H9 (cell line): Measurements from ENCODE around the gene MYOZ2. TPM values are rescaled to one million over a fixed set of nuclear protein-coding genes. Genes with fewer than 3 reads are reported as not detected.

Experiments
- DNase-seq: peaks from one replicate; pipeline ENCODE4 v3.0.0-alpha.2; 2017
- H2AFZ ChIP-seq: one replicate; pipeline ENCODE4 v1.6.1; 2013; ENCODE audit warnings: mild to moderate bottlenecking, low read length, control low read depth, moderate library complexity
- H2AK5ac ChIP-seq: 2 replicates; pipeline ENCODE4 v1.6.1; 2013; ENCODE audit warnings: low read length, control low read depth, mixed read lengths; ENCODE audit not compliant: insufficient read length
- H2BK120ac ChIP-seq: one replicate; pipeline ENCODE4 v1.6.1; 2013; ENCODE audit warnings: low read depth, mild to moderate bottlenecking, low read length, control low read depth, inconsistent platforms; ENCODE audit not compliant: poor library complexity, severe bottlenecking
- H2BK12ac ChIP-seq: 2 replicates; pipeline ENCODE4 v1.6.1; 2013; ENCODE audit warnings: low read length, control low read depth, mixed read lengths, low read depth; ENCODE audit not compliant: insufficient read length
- H2BK15ac ChIP-seq: 2 replicates; pipeline ENCODE4 v1.6.1; 2013; ENCODE audit warnings: low read depth, low read length, control low read depth
- H2BK20ac ChIP-seq: one replicate; pipeline ENCODE4 v1.6.1; 2013; ENCODE audit warnings: low read depth, mild to moderate bottlenecking, low read length, control low read depth, inconsistent platforms; ENCODE audit not compliant: poor library complexity, severe bottlenecking
- H2BK5ac ChIP-seq: 2 replicates; pipeline ENCODE4 v1.6.1; 2013; ENCODE audit warnings: low read length, control low read depth, mixed read lengths; ENCODE audit not compliant: insufficient read length
- H3K14ac ChIP-seq: 2 replicates; pipeline ENCODE4 v1.6.1; 2013; ENCODE audit warnings: low read length, control low read depth; ENCODE audit not compliant: insufficient read depth
- H3K18ac ChIP-seq: 2 replicates; pipeline ENCODE4 v1.6.1; 2013; ENCODE audit warnings: low read depth, mild to moderate bottlenecking, mixed read lengths, low read length, control low read depth; ENCODE audit not compliant: insufficient read length
- H3K23ac ChIP-seq: 2 replicates; pipeline ENCODE4 v1.6.1; 2013; ENCODE audit warnings: low read length, control low read depth, mixed read lengths, low read depth; ENCODE audit not compliant: insufficient read length
- H3K23me2 ChIP-seq: 2 replicates; pipeline ENCODE4 v1.6.1; 2013; ENCODE audit warnings: low read depth, mild to moderate bottlenecking, mixed read lengths, low read length, control low read depth; ENCODE audit not compliant: insufficient read length, poor library complexity, severe bottlenecking
- H3K27ac ChIP-seq: 2 replicates; pipeline ENCODE4 v1.5.1; 2013; ENCODE audit warnings: low read length, control low read depth, mixed read lengths, low read depth; ENCODE audit not compliant: insufficient read length
- H3K27me3 ChIP-seq: 2 replicates; pipeline ENCODE4 v1.6.1; 2013; ENCODE audit warnings: low read length, control low read depth, inconsistent platforms; ENCODE audit not compliant: insufficient read depth
- H3K4ac ChIP-seq: 2 replicates; pipeline ENCODE4 v1.6.1; 2013; ENCODE audit warnings: low read depth, mild to moderate bottlenecking, control low read depth, inconsistent platforms, low read length, moderate library complexity
- H3K4me1 ChIP-seq: 2 replicates; pipeline ENCODE4 v1.6.1; 2013; ENCODE audit warnings: low read length, control low read depth, inconsistent platforms; ENCODE audit not compliant: insufficient read depth
- H3K4me2 ChIP-seq: 2 replicates; pipeline ENCODE4 v1.6.1; 2013; ENCODE audit warnings: low read length, control low read depth, mixed read lengths; ENCODE audit not compliant: insufficient read length, insufficient read depth
- H3K56ac ChIP-seq: 2 replicates; pipeline ENCODE4 v1.6.1; 2013; ENCODE audit warnings: low read depth, mild to moderate bottlenecking, mixed read lengths, low read length, control low read depth; ENCODE audit not compliant: insufficient read length
- H3K79me1 ChIP-seq: 2 replicates; pipeline ENCODE4 v1.6.1; 2013; ENCODE audit warnings: low read depth, mild to moderate bottlenecking, moderate library complexity, low read length, control low read depth, inconsistent platforms; ENCODE audit not compliant: insufficient read depth, poor library complexity, severe bottlenecking
- H3K79me2 ChIP-seq: 2 replicates; pipeline ENCODE4 v1.6.1; 2013; ENCODE audit warnings: low read length, control low read depth, inconsistent platforms; ENCODE audit not compliant: insufficient read depth
- H3K9ac ChIP-seq: 2 replicates; pipeline ENCODE4 v1.6.1; 2013; ENCODE audit warnings: low read length, control low read depth, mixed read lengths; ENCODE audit not compliant: insufficient read length; ENCODE audit errors: extremely low read depth
- H3K9me3 ChIP-seq: one replicate; pipeline ENCODE4 v1.6.1; 2013; ENCODE audit warnings: low read depth, low read length, inconsistent platforms; ENCODE audit not compliant: control insufficient read depth
- H3T11ph ChIP-seq: one replicate; pipeline ENCODE4 v1.6.1; 2013; ENCODE audit warnings: mild to moderate bottlenecking, low read length, control low read depth, inconsistent platforms
- H4K20me1 ChIP-seq: one replicate; pipeline ENCODE4 v1.6.1; 2013; ENCODE audit not compliant: control insufficient read depth, insufficient read length, insufficient read depth
- H4K5ac ChIP-seq: 2 replicates; pipeline ENCODE4 v1.6.1; 2013; ENCODE audit warnings: low read depth, mild to moderate bottlenecking, mixed read lengths, low read length, control low read depth; ENCODE audit not compliant: insufficient read length
- H4K8ac ChIP-seq: replicated peaks from 2 replicates; pipeline ENCODE4 v1.6.1; 2013; ENCODE audit warnings: low read length, control low read depth, mixed read lengths, low read depth; ENCODE audit not compliant: insufficient read length
- H4K91ac ChIP-seq: 2 replicates; pipeline ENCODE4 v1.6.1; 2013; ENCODE audit warnings: low read depth, mild to moderate bottlenecking, moderate library complexity, mixed read lengths, low read length, control low read depth; ENCODE audit not compliant: insufficient read length
- H3K27ac Mint-ChIP-seq, 3 experiments: 2 replicates in 2 of 3; 3 replicates in 1 of 3; pipeline ENCODE4 v1.8.0; 2020 to 2021; ENCODE audit warnings: mixed read lengths in 3 of 3, mild to moderate bottlenecking in 1 of 3, moderate library complexity in 1 of 3
- H3K27me3 Mint-ChIP-seq: 2 replicates; pipeline ENCODE4 v1.8.0; 2021; ENCODE audit warnings: low read depth, mild to moderate bottlenecking, moderate library complexity, mixed read lengths
- H3K36me3 Mint-ChIP-seq, 3 experiments: 2 replicates in 2 of 3; 3 replicates in 1 of 3; pipeline ENCODE4 v1.8.0; 2020 to 2021; ENCODE audit warnings: low read depth in 3 of 3, mixed read lengths in 3 of 3; ENCODE audit not compliant: insufficient read depth in 1 of 3
- H3K4me1 Mint-ChIP-seq, 2 experiments: 2 replicates each; pipeline ENCODE4 v1.8.0; 2020; ENCODE audit warnings: mixed read lengths in 2 of 2
- H3K4me3 Mint-ChIP-seq, 2 experiments: 2 replicates in 1 of 2; 3 replicates in 1 of 2; pipeline ENCODE4 v1.8.0; 2020 to 2021; ENCODE audit warnings: mild to moderate bottlenecking in 2 of 2, mixed read lengths in 2 of 2, moderate library complexity in 1 of 2
- H3K9me3 Mint-ChIP-seq, 2 experiments: 2 replicates in 1 of 2; 3 replicates in 1 of 2; pipeline ENCODE4 v1.8.0; 2020; ENCODE audit warnings: mild to moderate bottlenecking in 2 of 2, mixed read lengths in 2 of 2, moderate library complexity in 1 of 2
- WGBS: extraction: QIAGEN DNeasy Blood & Tissue Kit; methylation state at CpG from one replicate; pipeline ENCODE4 v1.1.7; 2013; ENCODE audit warnings: missing lambda C conversion rate, low lambda C conversion rate, mixed read lengths; ENCODE audit not compliant: insufficient read length; ENCODE audit errors: extremely low coverage; 5-methylcytosine and 5-hydroxymethylcytosine counted together
- total RNA-seq: library from RNA; stranded (reverse); gene quantifications from 2 replicates; pipeline ENCODE4 v1.2.1, GENCODE V29; 2021
- TF ChIP-seq, protein P1 (sequence below): fragments of 200-600 bp; sonication (generic); conservative IDR thresholded peaks from 3 replicates; pipeline ENCODE4 v1.8.0; 2021; ENCODE audit warnings: antibody characterized with exemption, mild to moderate bottlenecking

MYOZ2 gene
- total RNA-seq, 1 experiment from 2014 or later = not detected

DNA sequence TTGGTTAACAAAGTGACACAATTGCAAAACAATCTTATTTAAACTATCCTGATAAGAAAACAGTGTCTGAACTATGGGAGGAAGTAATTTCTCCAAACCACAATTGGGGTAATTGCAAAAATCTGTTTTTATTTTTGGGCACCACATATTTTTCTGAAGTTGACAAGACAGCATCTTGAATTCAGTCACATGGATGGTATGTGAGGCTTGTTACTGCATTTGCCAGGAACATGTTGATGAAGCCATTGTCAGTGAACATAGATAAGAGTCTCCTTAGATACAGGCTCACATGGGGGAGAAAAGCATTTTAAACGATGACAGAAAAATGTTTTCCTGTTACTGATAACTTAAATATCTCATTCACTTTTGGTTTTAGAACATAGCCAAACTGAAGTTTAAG lies 71.4 kb downstream of the MYOZ2 start:
- no peak overlapping the region for H2AK5ac ChIP-seq
- no peak overlapping the region for H3K27ac ChIP-seq
- H3K23ac ChIP-seq = no peak overlapping the region
- H2BK20ac ChIP-seq = no peak overlapping the region
- H3K4me1 ChIP-seq = 0 out of 2 replicates have a peak, but pooled peaks cover 2% of the 10 kb centered on the region
- H3K27ac Mint-ChIP-seq = no peak overlapping the region
- H4K5ac ChIP-seq = no peak overlapping the region
- no peak overlapping the region for H2BK5ac ChIP-seq
- H3K4me1 Mint-ChIP-seq = peaks cover 16 to 26% of the 10 kb centered on the region in 2 experiments
- no peak overlapping the region for H4K91ac ChIP-seq
- peaks cover 4% of the 10 kb centered on the region for H3K27me3 Mint-ChIP-seq
- no peak overlapping the region for H3K4ac ChIP-seq
- WGBS = no CpG with 5 or more reads among the region's 1 CpG
- no peak overlapping the region for H3K14ac ChIP-seq
- H3K79me1 ChIP-seq = no peaks in the 10 kb centered on the region
- peaks cover 0 to 1% (median 0%) of the 10 kb centered on the region in 3 experiments; a peak in 3 of 7 replicates for H3K36me3 Mint-ChIP-seq
- no peak overlapping the region for H3K56ac ChIP-seq
- H2BK15ac ChIP-seq = no peak overlapping the region
- peaks cover 2 to 5% of the 10 kb centered on the region in 2 experiments for H3K9me3 Mint-ChIP-seq
- no peaks in the 10 kb centered on the region for H3K79me2 ChIP-seq
- no peak overlapping the region for H2BK12ac ChIP-seq
- no peaks in the 10 kb centered on the region for H3K27me3 ChIP-seq
- DNase-seq = no peak
- H3K9ac ChIP-seq = no peak overlapping the region
- TF ChIP-seq, protein P1, sequence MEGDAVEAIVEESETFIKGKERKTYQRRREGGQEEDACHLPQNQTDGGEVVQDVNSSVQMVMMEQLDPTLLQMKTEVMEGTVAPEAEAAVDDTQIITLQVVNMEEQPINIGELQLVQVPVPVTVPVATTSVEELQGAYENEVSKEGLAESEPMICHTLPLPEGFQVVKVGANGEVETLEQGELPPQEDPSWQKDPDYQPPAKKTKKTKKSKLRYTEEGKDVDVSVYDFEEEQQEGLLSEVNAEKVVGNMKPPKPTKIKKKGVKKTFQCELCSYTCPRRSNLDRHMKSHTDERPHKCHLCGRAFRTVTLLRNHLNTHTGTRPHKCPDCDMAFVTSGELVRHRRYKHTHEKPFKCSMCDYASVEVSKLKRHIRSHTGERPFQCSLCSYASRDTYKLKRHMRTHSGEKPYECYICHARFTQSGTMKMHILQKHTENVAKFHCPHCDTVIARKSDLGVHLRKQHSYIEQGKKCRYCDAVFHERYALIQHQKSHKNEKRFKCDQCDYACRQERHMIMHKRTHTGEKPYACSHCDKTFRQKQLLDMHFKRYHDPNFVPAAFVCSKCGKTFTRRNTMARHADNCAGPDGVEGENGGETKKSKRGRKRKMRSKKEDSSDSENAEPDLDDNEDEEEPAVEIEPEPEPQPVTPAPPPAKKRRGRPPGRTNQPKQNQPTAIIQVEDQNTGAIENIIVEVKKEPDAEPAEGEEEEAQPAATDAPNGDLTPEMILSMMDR = no peak
- H4K20me1 ChIP-seq = no peaks in the 10 kb centered on the region
- no peak overlapping the region for H2BK120ac ChIP-seq
- H3T11ph ChIP-seq = no peak overlapping the region
- peaks cover 6% of the 10 kb centered on the region for H3K23me2 ChIP-seq
- H4K8ac ChIP-seq = no peak overlapping the region
- no peak overlapping the region for H3K18ac ChIP-seq
- H3K9me3 ChIP-seq = no peaks in the 10 kb centered on the region
- H2AFZ ChIP-seq = no peak overlapping the region
- no peak overlapping the region for H3K4me2 ChIP-seq
- no peak overlapping the region for H3K4me3 Mint-ChIP-seq
